ENCODE measurements around the gene PDLIM1. TPM values are rescaled to one million over a fixed set of nuclear protein-coding genes. Genes with fewer than 3 reads are reported as not detected.
"Not testable (repeated sequence)": the region's sequence is repeated elsewhere in the genome, so short reads cannot be mapped to it uniquely, and the experiment has no call there.

PDLIM1 gene
- total RNA-seq, 1 donor from 2014 or later: 200 TPM

- DNase-seq (ENCODE audit: low spot score): no peak
These were observed 76.0 kb downstream of the PDLIM1 start for GRCh38 chr10:95214793-95215192.

DNA sequence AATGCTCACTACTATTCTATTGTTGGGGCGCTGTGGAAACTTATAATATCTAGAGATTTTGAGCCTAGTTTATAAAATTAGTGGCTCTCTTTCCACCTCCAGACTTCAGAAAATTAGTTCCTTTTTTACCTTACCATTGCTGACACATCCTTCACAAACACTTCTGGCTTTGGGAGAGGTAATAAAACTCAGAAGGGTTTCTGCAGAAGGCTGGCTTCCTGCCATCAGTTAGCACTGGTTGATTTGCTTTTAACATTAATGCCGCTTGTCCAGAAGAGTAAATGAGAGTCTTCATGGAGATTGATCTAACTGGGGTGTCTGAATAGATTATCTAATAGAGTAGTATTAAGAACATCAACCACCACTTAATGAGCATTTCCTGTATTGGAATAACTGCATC, 76.4 kb downstream of the PDLIM1 start:
- no peak for DNase-seq (ENCODE audit: low spot score)

GRCh38 chr10:95211606-95212279, 79.1 kb downstream of the PDLIM1 start:
- DNase-seq (ENCODE audit: low spot score): no peak

DNA sequence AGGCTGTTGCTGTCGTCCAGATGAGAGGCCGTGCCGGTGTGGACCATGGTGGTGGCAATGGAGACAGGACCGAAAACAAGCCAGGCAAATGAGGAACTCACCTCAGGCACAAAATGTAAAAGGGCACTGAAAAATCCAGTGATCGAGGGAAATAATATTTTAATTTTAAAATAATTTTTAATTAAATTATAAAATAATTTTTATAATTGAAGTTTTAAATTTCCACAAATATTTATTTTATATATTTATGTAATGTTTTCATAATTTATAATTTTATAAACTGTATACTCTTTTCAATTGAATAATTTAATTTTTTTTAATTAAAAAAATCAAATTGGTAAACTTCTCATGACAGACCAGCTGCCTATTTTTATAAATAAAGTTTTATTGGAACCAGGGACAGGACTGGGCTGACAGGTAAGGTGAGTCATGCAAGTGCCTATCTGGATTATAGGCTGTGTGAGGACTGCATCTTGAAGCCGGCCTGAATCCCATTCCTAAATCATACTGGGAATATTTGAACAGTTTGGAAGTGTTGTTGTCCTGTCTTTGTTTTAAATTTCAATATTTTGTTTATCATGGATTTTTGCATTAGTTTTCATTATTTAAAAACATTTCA, 81.2 kb downstream of the PDLIM1 start:
- DNase-seq (ENCODE audit: low spot score): no peak

DNA sequence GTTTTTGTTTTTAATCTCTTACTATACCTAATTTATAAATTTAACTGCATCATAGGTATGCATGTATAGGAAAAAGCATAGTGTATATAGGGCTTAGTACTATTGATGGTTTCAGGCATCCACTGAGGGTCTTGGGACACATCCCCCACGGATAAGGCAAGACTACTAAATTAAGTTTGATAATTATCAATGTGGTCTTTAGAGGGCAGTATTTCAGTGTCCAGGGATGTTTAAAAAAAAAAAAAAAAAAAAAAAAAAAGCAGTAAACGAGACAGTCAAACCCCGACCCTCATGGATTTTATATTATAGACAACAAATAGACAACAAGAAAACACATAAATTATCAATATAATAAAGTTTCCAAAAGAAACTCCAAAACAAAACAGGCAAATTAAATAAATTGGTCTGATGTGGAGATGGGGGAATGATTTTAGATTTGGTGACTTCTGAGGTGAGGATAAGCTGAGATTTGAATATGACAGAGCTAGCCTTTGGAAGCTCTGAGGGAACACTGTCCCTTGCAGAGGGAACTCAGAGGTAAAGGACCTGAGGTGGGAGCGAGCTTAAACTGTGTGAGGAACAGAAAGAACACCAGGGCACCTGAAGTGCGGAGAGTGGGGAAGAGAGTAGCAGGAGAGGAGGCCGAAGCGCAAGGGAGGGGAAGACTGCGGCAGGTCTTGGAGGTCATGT, 82.0 kb downstream of the PDLIM1 start:
- no peak for DNase-seq (ENCODE audit: low spot score)

DNA sequence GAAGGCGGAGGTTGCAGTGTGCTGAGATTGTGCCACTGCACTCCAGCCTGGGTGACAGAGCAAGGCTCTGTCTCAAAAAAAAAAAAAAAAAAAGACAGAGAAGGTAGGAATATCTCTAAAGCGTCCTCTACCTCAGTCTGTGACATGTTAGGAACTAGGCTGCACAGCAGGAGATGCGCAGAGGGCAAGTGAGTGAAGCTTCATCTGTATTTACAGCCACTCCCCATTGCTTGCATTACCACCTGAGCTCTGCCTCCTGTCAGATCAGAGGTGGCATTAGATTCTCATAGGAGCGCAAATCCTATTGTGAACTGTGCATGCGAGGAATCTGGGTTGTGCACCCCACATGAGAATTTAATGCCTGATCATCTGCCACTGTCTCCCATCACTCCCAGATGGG, 87.9 kb downstream of the PDLIM1 start:
- DNase-seq (ENCODE audit: low spot score): not testable (repeated sequence)

GRCh38 chr10:95201736-95202135, 89.1 kb downstream of the PDLIM1 start:
- DNase-seq (ENCODE audit: low spot score): no peak

GRCh38 chr10:95196046-95196445, 94.8 kb downstream of the PDLIM1 start:
- no peak for DNase-seq (ENCODE audit: low spot score)

DNA sequence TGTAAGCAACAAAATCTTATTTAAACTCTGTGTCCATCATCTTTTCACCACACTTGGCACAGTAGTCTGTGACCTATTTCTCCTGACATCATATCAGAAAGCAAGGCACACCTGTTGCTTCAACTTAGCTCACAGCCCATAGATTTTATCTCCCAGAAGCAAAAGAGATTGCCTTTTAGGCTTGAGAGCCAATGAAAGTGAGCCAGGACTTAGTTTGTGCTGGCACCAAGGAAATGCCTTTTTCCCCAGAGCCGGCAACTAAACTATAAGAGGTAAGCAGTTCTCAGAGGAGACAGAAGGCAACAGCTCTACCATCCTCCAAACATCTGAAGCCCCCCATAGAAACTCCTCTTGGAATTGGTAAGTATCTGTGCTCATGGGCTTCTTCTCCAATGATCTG, 96.9 kb downstream of the PDLIM1 start, which contains the start of gene ACSM6:
Gene ACSM6, plus strand, starts transcription at position 295 of the 400 bp plus-strand sequence. CDS start 248 bp downstream, outside the sequence.
- no peak for DNase-seq (ENCODE audit: low spot score)

DNA sequence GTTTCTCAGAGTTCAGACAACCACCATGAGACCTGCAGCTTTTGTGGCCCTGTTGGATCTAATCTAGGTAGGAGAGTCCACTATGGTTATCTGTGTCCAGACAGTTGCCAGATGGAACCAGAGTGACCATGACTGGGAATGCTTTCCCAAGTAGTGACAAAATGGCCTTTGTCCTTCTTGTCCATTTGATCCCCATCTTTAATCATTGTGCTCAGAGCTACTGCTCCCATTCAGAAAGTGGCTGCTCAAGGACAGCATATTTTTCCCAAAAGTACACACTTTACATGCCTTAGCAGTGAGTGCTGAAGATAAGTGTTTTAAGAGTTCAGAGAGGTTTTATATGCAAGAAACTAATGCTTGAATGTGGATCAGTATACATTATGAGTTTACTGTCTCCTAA, 102.2 kb downstream of the PDLIM1 start:
- DNase-seq (ENCODE audit: low spot score): no peak

DNA sequence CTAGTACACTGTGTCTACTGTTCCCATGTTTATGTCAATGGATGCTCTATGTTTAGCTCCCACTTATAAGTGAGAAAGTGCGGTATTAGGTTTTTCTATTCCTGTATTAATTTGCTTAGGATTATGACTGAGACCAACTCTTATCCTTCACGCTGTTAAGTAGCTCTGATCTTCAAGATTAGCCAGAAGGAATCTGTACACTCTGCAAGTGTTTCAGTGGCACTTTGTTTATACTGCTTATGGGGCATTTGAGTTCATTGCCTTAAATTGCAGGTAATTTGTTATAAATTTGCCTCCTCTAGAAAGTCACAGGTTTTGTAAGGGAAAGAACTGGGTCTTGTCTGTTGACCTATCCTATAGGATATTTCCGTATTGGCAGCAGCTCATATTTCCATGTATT, 103.2 kb downstream of the PDLIM1 start:
- DNase-seq (ENCODE audit: low spot score): no peak

Other genes starting within 250 kb of the PDLIM1 start
- 0.90 TPM for gene CYP2C8, start 221.5 kb downstream of the PDLIM1 start, total RNA-seq
- not detected for gene ACSM6, start 96.8 kb downstream of the PDLIM1 start, total RNA-seq